MM.1S (cell line): ENCODE results near the gene BANP.

Source experiments
- DNase-seq: peaks from one replicate; pipeline ENCODE4 v3.0.0-alpha.2; 2015
- H2AFZ ChIP-seq: fragments of 300-600 bp; sonication (generic); 2 replicates; pipeline ENCODE4 v1.6.0; 2016; ENCODE audit warnings: antibody characterized with exemption, low read length
- H3F3A ChIP-seq: fragments of 300-600 bp; sonication (generic); 2 replicates; pipeline ENCODE4 v1.6.1; 2016; ENCODE audit warnings: mild to moderate bottlenecking, antibody characterized with exemption, low read length, moderate library complexity, mixed read lengths; ENCODE audit not compliant: insufficient read depth
- H3K27ac ChIP-seq: fragments of 300-600 bp; sonication (generic); 2 replicates; pipeline ENCODE4 v1.5.1; 2016; ENCODE audit warnings: mild to moderate bottlenecking, low read length
- H3K27me3 ChIP-seq: fragments of 300-600 bp; sonication (generic); replicated peaks from 2 replicates; pipeline ENCODE4 v1.6.0; 2016; ENCODE audit warnings: low read length; ENCODE audit not compliant: insufficient read depth
- H3K36me3 ChIP-seq: fragments of 300-600 bp; sonication (generic); replicated peaks from 2 replicates; pipeline ENCODE4 v1.6.1; 2016; ENCODE audit warnings: mild to moderate bottlenecking, low read length, mixed read lengths; ENCODE audit not compliant: insufficient read depth
- H3K4me1 ChIP-seq: fragments of 300-600 bp; sonication (generic); 2 replicates; pipeline ENCODE4 v1.6.1; 2016; ENCODE audit warnings: low read length, mixed read lengths
- H3K4me2 ChIP-seq: fragments of 300-600 bp; sonication (generic); 2 replicates; pipeline ENCODE4 v1.6.0; 2016; ENCODE audit warnings: low read depth, low read length
- H3K4me3 ChIP-seq: fragments of 300-600 bp; sonication (generic); 2 replicates; pipeline ENCODE4 v1.5.1; 2016; ENCODE audit warnings: low read length, mixed read lengths
- H3K79me2 ChIP-seq: fragments of 300-600 bp; sonication (generic); 2 replicates; pipeline ENCODE4 v1.6.1; 2016; ENCODE audit warnings: mixed run types, low read length, mixed read lengths
- H3K9ac ChIP-seq: fragments of 300-600 bp; sonication (generic); 2 replicates; pipeline ENCODE4 v1.6.1; 2016; ENCODE audit warnings: low read length, mixed read lengths
- H3K9me2 ChIP-seq: fragments of 300-600 bp; sonication (generic); replicated peaks from 2 replicates; pipeline ENCODE4 v1.6.1; 2016; ENCODE audit warnings: mild to moderate bottlenecking, low read length, mixed read lengths; ENCODE audit not compliant: insufficient read depth
- H3K9me3 ChIP-seq: fragments of 300-600 bp; sonication (generic); replicated peaks from 2 replicates; pipeline ENCODE4 v1.6.1; 2016; ENCODE audit warnings: mild to moderate bottlenecking, low read length, mixed read lengths; ENCODE audit not compliant: insufficient read depth
- H4K20me1 ChIP-seq: fragments of 300-600 bp; sonication (generic); 2 replicates; pipeline ENCODE4 v1.6.1; 2016; ENCODE audit warnings: mild to moderate bottlenecking, low read length, moderate library complexity, mixed read lengths; ENCODE audit not compliant: insufficient read depth
- EZH2 ChIP-seq: fragments of 300-600 bp; sonication (generic); optimal IDR thresholded peaks from 2 replicates; pipeline ENCODE3; 2017; ENCODE audit warnings: low read depth, mild to moderate bottlenecking, antibody characterized with exemption, low read length, mixed read lengths
- EZH2phosphoT487 ChIP-seq: fragments of 300-600 bp; sonication (generic); IDR thresholded peaks from 2 replicates; pipeline ENCODE4 v1.6.1; 2018; ENCODE audit warnings: antibody characterized with exemption, low read length
- TF ChIP-seq, protein P1 (sequence below): fragments of 300-600 bp; sonication (generic); IDR thresholded peaks from 2 replicates; pipeline ENCODE4 v1.5.1; 2016; ENCODE audit warnings: antibody characterized with exemption, low read length, mixed read lengths

The BANP gene

DNA sequence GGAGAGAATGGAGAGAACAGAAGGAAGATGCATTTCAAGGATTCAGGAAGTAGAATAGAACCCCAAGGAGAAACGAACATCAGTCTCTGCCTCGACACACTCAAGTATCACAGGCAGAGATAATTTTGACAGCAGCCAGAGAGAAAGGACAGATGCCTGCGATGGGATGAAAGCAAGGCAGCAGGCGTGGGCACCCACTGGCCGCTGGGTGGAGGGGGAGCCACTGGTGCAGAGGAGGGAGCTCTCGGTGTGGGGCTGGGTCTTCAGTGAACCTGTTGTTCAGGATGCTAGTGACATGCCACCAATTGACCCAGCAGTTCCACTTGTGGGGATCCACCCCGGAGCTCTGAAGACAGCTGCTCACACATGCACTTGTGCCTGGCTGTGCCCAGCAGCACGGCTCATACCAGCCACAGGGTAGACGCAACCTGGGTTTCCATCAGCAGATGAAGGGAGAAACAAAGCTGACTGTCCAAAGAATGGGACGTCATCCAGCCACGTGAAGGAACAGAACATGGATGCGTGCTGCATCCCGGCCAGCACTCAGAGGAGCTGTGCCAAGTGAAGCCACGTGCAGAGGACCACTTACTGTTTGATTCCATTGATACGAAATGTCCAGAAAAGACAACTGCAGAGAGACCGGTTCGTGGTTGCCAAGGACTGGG lies 127.0 kb downstream of the BANP start:
- Histone ChIP-seq H3K9me2 (no peaks in the 10 kb centered on the region), H3K4me2 (no peak overlapping the region), H3K27ac (no peak overlapping the region), H3K27me3 (no peaks in the 10 kb centered on the region), H2AFZ (no peak overlapping the region), H3F3A (no peaks in the 10 kb centered on the region), H3K79me2 (no peaks in the 10 kb centered on the region), H3K9me3 (no peaks in the 10 kb centered on the region), H4K20me1 (no peaks in the 10 kb centered on the region), H3K4me3 (no peak overlapping the region), H3K9ac (no peak overlapping the region), H3K36me3 (no peaks in the 10 kb centered on the region), H3K4me1 (no peaks in the 10 kb centered on the region)
- no peak for DNase-seq
- TF ChIP-seq, protein P1, sequence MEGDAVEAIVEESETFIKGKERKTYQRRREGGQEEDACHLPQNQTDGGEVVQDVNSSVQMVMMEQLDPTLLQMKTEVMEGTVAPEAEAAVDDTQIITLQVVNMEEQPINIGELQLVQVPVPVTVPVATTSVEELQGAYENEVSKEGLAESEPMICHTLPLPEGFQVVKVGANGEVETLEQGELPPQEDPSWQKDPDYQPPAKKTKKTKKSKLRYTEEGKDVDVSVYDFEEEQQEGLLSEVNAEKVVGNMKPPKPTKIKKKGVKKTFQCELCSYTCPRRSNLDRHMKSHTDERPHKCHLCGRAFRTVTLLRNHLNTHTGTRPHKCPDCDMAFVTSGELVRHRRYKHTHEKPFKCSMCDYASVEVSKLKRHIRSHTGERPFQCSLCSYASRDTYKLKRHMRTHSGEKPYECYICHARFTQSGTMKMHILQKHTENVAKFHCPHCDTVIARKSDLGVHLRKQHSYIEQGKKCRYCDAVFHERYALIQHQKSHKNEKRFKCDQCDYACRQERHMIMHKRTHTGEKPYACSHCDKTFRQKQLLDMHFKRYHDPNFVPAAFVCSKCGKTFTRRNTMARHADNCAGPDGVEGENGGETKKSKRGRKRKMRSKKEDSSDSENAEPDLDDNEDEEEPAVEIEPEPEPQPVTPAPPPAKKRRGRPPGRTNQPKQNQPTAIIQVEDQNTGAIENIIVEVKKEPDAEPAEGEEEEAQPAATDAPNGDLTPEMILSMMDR = no peak
- no peak for TF ChIP-seq EZH2phosphoT487
- no peak for TF ChIP-seq EZH2

DNA sequence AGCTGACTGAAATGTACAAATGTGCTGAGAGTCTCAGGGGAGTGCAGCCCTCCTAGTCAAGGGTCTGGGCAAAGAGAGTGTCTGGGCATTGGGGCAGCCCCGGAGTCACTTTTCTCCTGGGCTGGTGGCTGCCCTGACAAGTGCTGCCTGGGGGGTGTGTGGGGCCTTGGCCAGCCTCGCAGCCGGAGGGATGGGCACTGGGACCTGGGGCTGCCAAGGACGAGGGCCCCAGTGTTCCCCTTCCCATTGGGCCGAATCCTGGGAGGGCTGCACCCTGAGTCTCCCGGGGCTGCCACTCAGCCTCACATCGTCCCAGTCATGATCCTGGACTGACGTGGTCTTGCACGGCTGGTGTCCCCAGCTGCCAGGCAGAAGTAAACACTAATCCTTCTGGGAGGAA lies 132.3 kb downstream of the BANP start:
- no peaks in the 10 kb centered on the region for H3K79me2 ChIP-seq
- H3K9me2 ChIP-seq = no peaks in the 10 kb centered on the region
- no peak overlapping the region for H3K27ac ChIP-seq
- no peaks in the 10 kb centered on the region for H3K36me3 ChIP-seq
- no peaks in the 10 kb centered on the region for H4K20me1 ChIP-seq
- H3F3A ChIP-seq = no peaks in the 10 kb centered on the region
- no peaks in the 10 kb centered on the region for H3K4me1 ChIP-seq
- H3K27me3 ChIP-seq = no peaks in the 10 kb centered on the region
- no peak overlapping the region for H3K9ac ChIP-seq
- H3K9me3 ChIP-seq = no peaks in the 10 kb centered on the region
- no peak overlapping the region for H3K4me2 ChIP-seq
- H3K4me3 ChIP-seq = no peak overlapping the region
- no peak for DNase-seq
- no peak overlapping the region for H2AFZ ChIP-seq
- TF ChIP-seq EZH2phosphoT487 (no peak), EZH2 (no peak)
- TF ChIP-seq, protein P1 = no peak

DNA sequence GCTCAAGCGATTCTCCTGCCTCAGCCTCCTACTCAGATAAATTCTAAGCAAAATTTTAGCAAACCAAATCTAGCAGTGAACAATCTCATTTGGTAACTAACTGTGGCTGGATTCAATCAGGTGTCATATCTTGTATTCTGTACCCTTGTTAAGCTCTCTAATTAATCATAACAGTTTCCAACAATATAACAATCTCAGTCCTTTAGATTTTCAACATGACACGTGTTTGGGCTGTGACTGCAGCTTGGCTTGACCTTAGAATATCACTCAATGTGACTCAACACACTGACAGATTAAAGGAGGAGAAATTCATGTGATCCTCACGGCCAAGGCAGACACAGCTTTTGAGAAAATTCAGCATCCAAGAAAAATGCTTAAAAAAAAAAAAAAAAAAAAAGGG lies 133.6 kb downstream of the BANP start:
- H3K27ac ChIP-seq = no peak overlapping the region
- H3K9me2 ChIP-seq = no peaks in the 10 kb centered on the region
- no peaks in the 10 kb centered on the region for H3K79me2 ChIP-seq
- DNase-seq = no peak
- H3K4me3 ChIP-seq = no peak overlapping the region
- H3K4me1 ChIP-seq = no peaks in the 10 kb centered on the region
- no peaks in the 10 kb centered on the region for H4K20me1 ChIP-seq
- H3K9me3 ChIP-seq = no peaks in the 10 kb centered on the region
- H3K27me3 ChIP-seq = no peaks in the 10 kb centered on the region
- H3F3A ChIP-seq = no peaks in the 10 kb centered on the region
- no peaks in the 10 kb centered on the region for H3K36me3 ChIP-seq
- TF ChIP-seq, protein P1 = no peak
- TF ChIP-seq EZH2phosphoT487 (no peak), EZH2 (no peak)
- H3K9ac ChIP-seq = no peak overlapping the region
- no peak overlapping the region for H3K4me2 ChIP-seq
- no peak overlapping the region for H2AFZ ChIP-seq
